Measurements from ENCODE around the gene AFF3. TPM values are rescaled to one million over a fixed set of nuclear protein-coding genes. Genes with fewer than 3 reads are reported as not detected.

The AFF3 gene
- total RNA-seq, 6 experiments from 2014 or later: 1.3 to 7.3 (median 6.4) TPM

DNA sequence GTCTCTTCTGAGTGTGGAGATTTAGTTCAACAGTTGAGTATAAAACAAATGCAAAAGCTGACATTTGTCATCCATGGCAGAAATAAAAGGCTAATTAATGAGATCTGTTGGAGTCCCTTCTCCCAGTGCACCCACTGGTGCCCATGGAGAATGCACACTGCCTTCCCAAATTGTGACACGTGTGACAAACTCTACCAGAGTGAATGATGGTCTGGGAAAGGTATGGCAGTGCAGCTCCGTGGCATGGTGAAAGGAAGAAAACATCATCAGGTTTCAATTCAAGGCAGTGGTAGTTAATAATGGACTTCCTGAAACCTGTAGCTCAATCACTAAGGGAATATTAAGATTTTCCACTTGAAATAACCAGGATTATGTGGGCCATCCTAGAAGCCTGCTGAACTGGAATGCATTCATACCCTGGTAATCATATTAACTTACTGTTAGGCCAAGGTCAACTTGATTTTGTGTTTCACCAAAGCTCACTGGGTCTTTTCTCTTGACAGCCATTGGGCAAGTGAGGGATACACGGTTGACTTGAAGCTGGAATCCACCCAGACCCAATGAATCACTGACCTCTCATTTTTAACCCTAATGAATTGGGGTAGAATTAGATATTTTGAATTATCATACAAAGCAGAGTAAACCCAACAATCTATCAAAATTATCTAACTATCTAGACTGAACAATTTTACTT, 167.6 kb downstream of the AFF3 start:
- Histone ChIP-seq H3K4me3 (no peak overlapping the region), H3K36me3 (no peaks in the 10 kb centered on the region), H3K27ac (no peak overlapping the region), H3K9me3 (no peaks in the 10 kb centered on the region), H3K27me3 (no peaks in the 10 kb centered on the region), H3K4me1 (peaks cover 0 to 9% (median 4%) of the 10 kb centered on the region in 4 donors)
- DNase-seq (no peak), ATAC-seq (no peak)
- 49% methylated on average over 2 of the region's 3 CpGs for WGBS (ENCODE audit: insufficient coverage, low coverage, low lambda C conversion rate, missing lambda C conversion rate)
- intact Hi-C loops (cut with DNase I): no loop called here
- TF ChIP-seq, protein P1, sequence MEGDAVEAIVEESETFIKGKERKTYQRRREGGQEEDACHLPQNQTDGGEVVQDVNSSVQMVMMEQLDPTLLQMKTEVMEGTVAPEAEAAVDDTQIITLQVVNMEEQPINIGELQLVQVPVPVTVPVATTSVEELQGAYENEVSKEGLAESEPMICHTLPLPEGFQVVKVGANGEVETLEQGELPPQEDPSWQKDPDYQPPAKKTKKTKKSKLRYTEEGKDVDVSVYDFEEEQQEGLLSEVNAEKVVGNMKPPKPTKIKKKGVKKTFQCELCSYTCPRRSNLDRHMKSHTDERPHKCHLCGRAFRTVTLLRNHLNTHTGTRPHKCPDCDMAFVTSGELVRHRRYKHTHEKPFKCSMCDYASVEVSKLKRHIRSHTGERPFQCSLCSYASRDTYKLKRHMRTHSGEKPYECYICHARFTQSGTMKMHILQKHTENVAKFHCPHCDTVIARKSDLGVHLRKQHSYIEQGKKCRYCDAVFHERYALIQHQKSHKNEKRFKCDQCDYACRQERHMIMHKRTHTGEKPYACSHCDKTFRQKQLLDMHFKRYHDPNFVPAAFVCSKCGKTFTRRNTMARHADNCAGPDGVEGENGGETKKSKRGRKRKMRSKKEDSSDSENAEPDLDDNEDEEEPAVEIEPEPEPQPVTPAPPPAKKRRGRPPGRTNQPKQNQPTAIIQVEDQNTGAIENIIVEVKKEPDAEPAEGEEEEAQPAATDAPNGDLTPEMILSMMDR (IDR thresholded peaks at IDR 0.05): no peak
- TF ChIP-seq POLR2A (IDR thresholded peaks at IDR 0.05): no peak

- no peak for DNase-seq
- Histone ChIP-seq H3K9me3 (no peaks in the 10 kb centered on the region), H3K36me3 (no peaks in the 10 kb centered on the region), H3K27ac (no peak overlapping the region), H3K27me3 (no peaks in the 10 kb centered on the region), H3K4me3 (no peak overlapping the region), H3K4me1 (peaks cover 0 to 10% (median 4%) of the 10 kb centered on the region in 4 donors)
- intact Hi-C loops (cut with DNase I): no loop called here
- no peak for ATAC-seq
- no peak for TF ChIP-seq POLR2A (IDR thresholded peaks at IDR 0.05)
- TF ChIP-seq, protein P1 (IDR thresholded peaks at IDR 0.05): no peak
- 97% methylated on average over 5 of the region's 6 CpGs for WGBS (ENCODE audit: insufficient coverage, low coverage, low lambda C conversion rate, missing lambda C conversion rate)
Observed at GRCh38 chr2:99974275-99974674, 168.1 kb downstream of the AFF3 start.

DNA sequence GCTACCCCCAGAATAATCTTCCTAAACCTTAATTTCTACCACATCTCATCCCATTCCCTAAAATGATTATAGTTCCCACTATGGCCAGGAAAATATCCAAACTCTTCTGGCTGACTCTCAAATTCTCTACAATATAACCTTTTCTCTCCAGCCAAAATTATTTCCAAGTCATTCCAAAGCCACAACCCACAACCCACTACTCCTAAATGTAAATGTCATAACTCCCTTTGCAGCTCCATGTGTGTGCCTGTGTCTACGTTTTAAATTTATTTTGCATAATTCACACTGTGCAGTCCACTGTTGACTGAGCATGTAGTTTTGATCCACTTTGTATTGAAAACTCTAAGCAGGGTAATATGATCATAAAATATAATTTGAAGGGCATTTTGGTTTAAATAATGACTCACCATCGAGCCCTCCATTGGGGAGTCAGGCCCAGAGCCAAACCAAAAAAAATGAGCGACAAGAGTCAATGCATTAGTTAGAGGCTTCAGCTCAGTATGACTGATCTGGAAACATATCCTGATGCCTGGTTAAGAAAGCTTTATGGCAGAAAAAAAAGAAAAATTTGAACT, 171.0 kb downstream of the AFF3 start:
- intact Hi-C loops (cut with DNase I): no loop called here
- no peaks in the 10 kb centered on the region for H3K27me3 ChIP-seq
- TF ChIP-seq, protein P1 (IDR thresholded peaks at IDR 0.05): no peak
- no peak for TF ChIP-seq POLR2A (IDR thresholded peaks at IDR 0.05)
- no peak for DNase-seq
- no peak for ATAC-seq
- peaks cover 0 to 10% (median 4%) of the 10 kb centered on the region in 4 donors for H3K4me1 ChIP-seq
- H3K4me3 ChIP-seq: no peak overlapping the region
- no peaks in the 10 kb centered on the region for H3K36me3 ChIP-seq
- WGBS (ENCODE audit: insufficient coverage, low coverage, low lambda C conversion rate, missing lambda C conversion rate): 72% methylated on average over 3 of the region's 3 CpGs
- H3K9me3 ChIP-seq: no peaks in the 10 kb centered on the region
- H3K27ac ChIP-seq: no peak overlapping the region

DNA sequence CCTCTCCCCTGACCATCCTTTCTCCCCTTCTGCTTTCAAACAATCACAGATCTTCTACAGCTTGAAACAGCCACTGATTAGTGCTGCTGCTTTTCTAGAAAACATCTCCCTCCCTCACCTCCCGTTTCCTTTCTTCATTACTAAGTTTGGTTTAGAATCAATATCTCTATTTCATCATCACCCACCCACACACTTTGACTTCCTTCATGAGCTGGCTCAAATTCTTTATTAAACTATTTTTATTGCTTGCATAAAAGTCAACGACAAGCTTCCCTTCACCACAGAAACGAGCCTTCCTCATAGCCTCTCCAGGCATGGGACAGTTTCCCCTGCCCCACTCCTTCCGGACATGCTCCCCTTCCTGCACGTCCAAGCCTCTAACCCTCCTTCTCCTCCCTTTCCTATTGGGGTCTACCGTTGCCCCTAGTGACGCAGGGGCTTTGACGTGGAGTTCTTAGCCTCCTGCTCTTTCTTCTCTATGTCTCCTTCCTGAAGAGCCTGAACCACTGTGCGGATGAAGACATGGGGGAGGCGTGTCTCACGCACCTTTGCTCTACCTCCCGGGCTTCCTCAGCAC, 172.0 kb downstream of the AFF3 start:
- intact Hi-C loops (cut with DNase I): no loop called here
- Histone ChIP-seq H3K4me1 (peaks cover 0 to 10% (median 4%) of the 10 kb centered on the region in 4 donors), H3K36me3 (no peaks in the 10 kb centered on the region), H3K27ac (no peak overlapping the region), H3K9me3 (no peaks in the 10 kb centered on the region), H3K27me3 (no peaks in the 10 kb centered on the region), H3K4me3 (no peak overlapping the region)
- ATAC-seq: peak in 2 of 4 donors; percentile 40 to 81
- no peak for DNase-seq
- WGBS (ENCODE audit: insufficient coverage, low coverage, low lambda C conversion rate, missing lambda C conversion rate): 62% methylated on average over 12 of the region's 12 CpGs
- TF ChIP-seq POLR2A (IDR thresholded peaks at IDR 0.05): no peak
- TF ChIP-seq, protein P1 (IDR thresholded peaks at IDR 0.05): no peak

All from right lobe of liver (tissue), 6 donors.